GM20000 (cell line): ENCODE results near the gene ERCC6L2.

Experiments
- DNase-seq: peaks from one replicate; pipeline ENCODE4 v3.0.0; 2012; ENCODE audit warnings: low spot score
- CTCF ChIP-seq: IDR thresholded peaks from 2 replicates; pipeline ENCODE4 v1.5.1; 2012; ENCODE audit warnings: mild to moderate bottlenecking, control low read depth; ENCODE audit errors: extremely low read depth, missing control alignments

ERCC6L2 gene

DNA sequence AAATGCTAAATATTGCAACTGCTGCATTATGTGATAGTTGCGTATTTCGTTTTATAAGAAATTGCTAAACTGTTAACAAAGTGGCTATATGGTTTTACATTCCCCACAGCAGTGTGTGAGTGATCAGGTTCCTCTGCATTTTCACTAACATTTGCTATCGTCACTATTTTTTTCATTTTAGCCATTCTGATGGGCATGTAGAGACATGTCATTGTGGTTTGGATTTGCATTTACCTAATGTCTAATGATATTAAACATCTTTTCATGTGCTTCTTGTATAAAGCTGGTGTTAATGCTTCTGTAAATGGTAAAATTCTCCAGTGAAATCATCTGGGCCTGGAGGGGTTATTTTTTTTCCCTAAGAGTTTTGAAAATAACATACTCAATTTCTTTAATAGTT is 61.6 kb downstream of the ERCC6L2 start:
- TF ChIP-seq CTCF, result no peak
- DNase-seq, result no peak

DNA sequence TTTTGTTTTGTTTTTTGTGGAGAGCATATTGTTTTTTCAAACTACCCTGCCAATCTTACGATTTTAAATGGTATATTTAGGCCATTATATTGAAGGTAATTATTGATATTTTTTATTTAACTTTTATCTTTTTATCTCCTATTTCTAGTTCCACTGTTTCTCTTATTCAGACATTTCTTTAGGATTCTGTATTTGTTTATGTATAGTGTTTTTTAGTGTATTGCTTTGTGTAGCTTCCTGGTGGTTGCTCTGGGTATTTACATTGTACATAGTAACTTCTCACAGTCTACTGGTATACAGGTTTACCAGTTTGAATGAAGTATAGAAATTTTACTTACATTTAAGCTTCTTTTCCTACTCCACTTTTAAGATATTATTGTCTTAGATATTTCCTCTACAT is 63.2 kb downstream of the ERCC6L2 start:
- TF ChIP-seq CTCF, result no peak
- DNase-seq, result no peak

DNA sequence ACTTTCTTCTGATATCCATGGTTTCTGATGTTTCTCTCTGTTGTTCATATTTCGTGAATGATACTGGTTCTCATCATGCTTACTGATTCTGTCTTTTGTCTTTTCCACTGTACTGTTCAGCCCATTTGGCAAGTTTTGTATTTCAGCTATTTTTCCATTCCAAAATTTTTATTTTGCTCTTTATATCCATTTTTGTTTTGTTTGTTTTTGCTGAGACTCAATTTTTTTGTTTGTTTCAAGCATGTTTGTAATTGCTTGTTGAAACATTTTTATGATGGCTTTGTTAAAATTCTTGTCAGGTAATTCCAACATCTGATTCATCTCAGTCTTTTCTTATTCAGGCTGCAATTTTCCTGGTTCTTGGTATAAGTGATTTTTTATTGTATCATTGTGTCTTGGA is 64.0 kb downstream of the ERCC6L2 start:
- no peak for DNase-seq
- TF ChIP-seq CTCF, result no peak

DNA sequence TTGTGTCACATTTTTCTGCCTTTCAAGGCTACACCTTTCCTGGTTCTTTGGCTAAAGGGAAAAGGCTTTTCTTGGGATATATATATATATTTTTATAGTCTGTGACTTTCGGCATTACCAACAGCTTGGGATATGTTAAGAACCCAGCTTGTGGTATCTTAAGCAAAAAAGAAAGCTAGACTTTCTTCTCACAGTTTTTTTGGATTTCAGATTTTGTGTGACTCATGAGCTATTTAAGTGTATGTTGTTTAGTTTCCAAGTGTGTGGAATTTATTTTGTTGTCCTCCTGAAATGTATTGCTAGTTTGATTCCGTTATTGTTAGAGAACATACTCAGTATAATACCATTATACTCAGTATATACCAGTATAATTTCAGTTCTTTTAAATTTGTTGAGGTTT is 64.8 kb downstream of the ERCC6L2 start:
- DNase-seq, result no peak
- TF ChIP-seq CTCF, result no peak

- TF ChIP-seq CTCF, result no peak
Observed at GRCh38 chr9:95942016-95942415, 66.5 kb downstream of the ERCC6L2 start.

GRCh38 chr9:95947118-95947517 is 71.6 kb downstream of the ERCC6L2 start:
- no peak for DNase-seq
- TF ChIP-seq CTCF, result no peak

More at GRCh38 chr9:95942016-95942415, 66.5 kb downstream of the ERCC6L2 start:
- DNase-seq, result no peak

DNA sequence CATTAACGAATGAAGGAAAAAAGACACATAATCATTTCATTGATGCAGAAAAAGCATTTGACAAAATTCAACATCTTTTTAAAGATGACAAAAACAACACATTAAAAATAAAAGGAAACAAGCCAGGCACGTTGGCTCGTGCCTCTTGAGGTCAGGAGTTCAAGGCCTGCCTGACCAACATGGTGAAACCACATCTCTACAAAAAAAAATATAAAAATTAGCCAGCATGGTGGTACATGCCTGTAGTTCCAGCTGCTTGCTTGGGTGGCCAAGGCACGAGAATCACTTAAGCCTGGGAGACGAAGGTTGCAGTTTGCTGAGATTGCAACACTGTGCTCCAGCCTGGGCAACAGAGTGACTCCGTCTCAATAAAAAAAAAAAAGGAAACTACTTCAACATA is 77.0 kb downstream of the ERCC6L2 start:
- TF ChIP-seq CTCF, result no peak
- DNase-seq, result no peak
